ENCODE measurements around the gene TRIB2.

Gene TRIB2

GRCh38 chr2:12682017-12682416 lies 34.7 kb upstream of the TRIB2 start:
- no peak overlapping the region for H3K9ac ChIP-seq (ENCODE audit: low read depth, low read length)
- H3K27me3 ChIP-seq (ENCODE audit: control insufficient read depth, insufficient read depth, low read length): no peaks in the 10 kb centered on the region
- no peak overlapping the region for H3K4me3 ChIP-seq (ENCODE audit: low read depth, low read length)
- peaks cover 3% of the 10 kb centered on the region; the same call in 1 of the 2 replicates for H3K9me3 ChIP-seq (ENCODE audit: control insufficient read depth, insufficient read depth, low read length)
- no peak overlapping the region for H3K27ac ChIP-seq (ENCODE audit: low read depth, low read length)
- H3K4me1 ChIP-seq (ENCODE audit: control insufficient read depth, insufficient read depth, low read length): peaks cover 27% of the 10 kb centered on the region
- H3K36me3 ChIP-seq (ENCODE audit: control insufficient read depth, insufficient read depth, low read length): no peaks in the 10 kb centered on the region

DNA sequence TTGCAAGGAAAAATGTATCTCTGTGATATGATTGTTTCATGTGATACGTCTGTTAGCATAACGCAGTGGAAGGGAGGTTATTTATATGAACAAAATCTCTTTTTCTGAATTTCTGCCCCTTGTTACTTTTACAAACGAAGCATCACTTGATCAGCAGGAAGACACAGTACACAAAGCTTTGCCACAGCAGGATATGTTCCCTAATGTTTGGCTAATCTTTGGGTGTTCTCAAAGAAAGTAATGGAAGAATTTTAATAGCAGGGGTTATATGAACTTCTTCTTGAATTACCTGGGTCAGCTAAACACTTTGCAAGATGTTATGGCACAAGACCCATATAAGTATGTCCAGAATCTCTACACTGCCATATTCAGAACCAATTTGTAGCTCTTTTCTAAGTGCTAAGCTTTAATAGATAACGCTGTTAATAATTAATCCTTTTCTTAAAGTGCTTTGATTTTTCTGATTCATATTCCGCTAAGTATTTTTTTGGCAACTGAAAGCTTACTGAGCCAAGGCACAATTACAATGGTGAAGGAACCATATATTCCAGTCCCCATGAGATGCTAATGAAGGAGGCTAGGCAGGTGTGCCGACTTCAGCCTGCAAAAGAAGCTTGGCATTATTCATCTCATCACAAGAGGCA lies 33.2 kb upstream of the TRIB2 start:
- no peak overlapping the region for H3K27ac ChIP-seq (ENCODE audit: low read depth, low read length)
- H3K27me3 ChIP-seq (ENCODE audit: control insufficient read depth, insufficient read depth, low read length): no peaks in the 10 kb centered on the region
- H3K36me3 ChIP-seq (ENCODE audit: control insufficient read depth, insufficient read depth, low read length): no peaks in the 10 kb centered on the region
- peaks cover 27% of the 10 kb centered on the region for H3K4me1 ChIP-seq (ENCODE audit: control insufficient read depth, insufficient read depth, low read length)
- H3K4me3 ChIP-seq (ENCODE audit: low read depth, low read length): no peak overlapping the region; the same call in 1 of the 2 replicates
- H3K9ac ChIP-seq (ENCODE audit: low read depth, low read length): no peak overlapping the region
- peaks cover 3% of the 10 kb centered on the region; the same call in 1 of the 2 replicates for H3K9me3 ChIP-seq (ENCODE audit: control insufficient read depth, insufficient read depth, low read length)

DNA sequence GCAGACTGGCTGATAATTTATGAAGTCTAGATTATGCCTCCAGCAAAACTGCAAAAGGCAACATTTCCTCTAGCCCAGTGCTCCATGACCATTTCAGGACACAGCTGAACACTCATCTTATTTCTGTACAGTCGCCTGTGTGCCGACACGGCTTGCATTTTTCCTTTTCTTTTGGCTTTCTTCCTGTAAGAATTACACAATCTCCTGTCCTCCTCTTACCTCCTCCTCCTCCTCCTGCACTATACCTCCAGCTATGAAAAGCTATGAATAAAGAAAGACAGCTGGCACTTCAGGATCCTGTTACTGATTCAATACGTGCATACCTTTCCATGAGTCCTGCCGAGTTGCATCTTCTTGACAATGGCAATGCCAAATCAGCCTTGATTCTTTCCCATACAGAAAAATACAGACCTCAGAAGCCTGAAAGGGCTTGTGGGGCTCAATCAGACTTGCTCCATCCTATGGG lies 32.2 kb upstream of the TRIB2 start:
- Histone ChIP-seq H3K9me3 (ENCODE audit: control insufficient read depth, insufficient read depth, low read length) (peaks cover 3% of the 10 kb centered on the region; the same call in 1 of the 2 replicates), H3K4me3 (ENCODE audit: low read depth, low read length) (no peak overlapping the region), H3K27ac (ENCODE audit: low read depth, low read length) (no peak overlapping the region)

DNA sequence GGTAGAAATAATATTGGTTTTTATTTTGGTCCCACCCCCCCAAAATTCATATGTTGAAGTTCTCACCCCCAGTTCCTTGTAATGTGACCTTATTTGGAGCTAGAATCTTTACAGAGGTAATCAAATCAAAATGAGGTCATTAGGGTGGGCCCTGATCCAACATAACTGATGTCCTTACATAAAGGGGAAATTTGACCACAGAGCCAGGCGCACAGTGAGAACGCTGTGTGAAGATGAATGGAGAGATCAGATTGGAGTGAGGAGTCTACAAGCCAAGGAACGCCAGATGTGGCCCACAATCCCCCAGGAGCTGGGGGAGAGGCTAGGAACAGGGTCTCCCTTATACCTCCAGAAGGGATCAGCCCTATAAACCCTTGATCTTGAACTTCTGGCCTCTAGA lies 31.6 kb upstream of the TRIB2 start:
- no peak overlapping the region for H3K4me3 ChIP-seq (ENCODE audit: low read depth, low read length)
- H3K27ac ChIP-seq (ENCODE audit: low read depth, low read length): no peak overlapping the region
- H3K4me1 ChIP-seq (ENCODE audit: control insufficient read depth, insufficient read depth, low read length): peaks cover 27% of the 10 kb centered on the region
- peaks cover 3% of the 10 kb centered on the region; the same call in 1 of the 2 replicates for H3K9me3 ChIP-seq (ENCODE audit: control insufficient read depth, insufficient read depth, low read length)
- no peaks in the 10 kb centered on the region for H3K36me3 ChIP-seq (ENCODE audit: control insufficient read depth, insufficient read depth, low read length)
- H3K9ac ChIP-seq (ENCODE audit: low read depth, low read length): no peak overlapping the region
- H3K27me3 ChIP-seq (ENCODE audit: control insufficient read depth, insufficient read depth, low read length): no peaks in the 10 kb centered on the region

More for the DNA sequence above, 32.2 kb upstream of the TRIB2 start:
- Histone ChIP-seq H3K36me3 (ENCODE audit: control insufficient read depth, insufficient read depth, low read length) (no peaks in the 10 kb centered on the region), H3K4me1 (ENCODE audit: control insufficient read depth, insufficient read depth, low read length) (peaks cover 27% of the 10 kb centered on the region), H3K27me3 (ENCODE audit: control insufficient read depth, insufficient read depth, low read length) (no peaks in the 10 kb centered on the region), H3K9ac (ENCODE audit: low read depth, low read length) (no peak overlapping the region)

GRCh38 chr2:12685956-12686355 lies 30.8 kb upstream of the TRIB2 start:
- H3K27ac ChIP-seq (ENCODE audit: low read depth, low read length): no peak overlapping the region
- no peaks in the 10 kb centered on the region for H3K36me3 ChIP-seq (ENCODE audit: control insufficient read depth, insufficient read depth, low read length)
- no peaks in the 10 kb centered on the region; the same call in none of the 2 replicates for H3K9me3 ChIP-seq (ENCODE audit: control insufficient read depth, insufficient read depth, low read length)
- H3K9ac ChIP-seq (ENCODE audit: low read depth, low read length): no peak overlapping the region
- no peaks in the 10 kb centered on the region for H3K27me3 ChIP-seq (ENCODE audit: control insufficient read depth, insufficient read depth, low read length)
- no peak overlapping the region for H3K4me3 ChIP-seq (ENCODE audit: low read depth, low read length)
- peaks cover 27% of the 10 kb centered on the region for H3K4me1 ChIP-seq (ENCODE audit: control insufficient read depth, insufficient read depth, low read length)

DNA sequence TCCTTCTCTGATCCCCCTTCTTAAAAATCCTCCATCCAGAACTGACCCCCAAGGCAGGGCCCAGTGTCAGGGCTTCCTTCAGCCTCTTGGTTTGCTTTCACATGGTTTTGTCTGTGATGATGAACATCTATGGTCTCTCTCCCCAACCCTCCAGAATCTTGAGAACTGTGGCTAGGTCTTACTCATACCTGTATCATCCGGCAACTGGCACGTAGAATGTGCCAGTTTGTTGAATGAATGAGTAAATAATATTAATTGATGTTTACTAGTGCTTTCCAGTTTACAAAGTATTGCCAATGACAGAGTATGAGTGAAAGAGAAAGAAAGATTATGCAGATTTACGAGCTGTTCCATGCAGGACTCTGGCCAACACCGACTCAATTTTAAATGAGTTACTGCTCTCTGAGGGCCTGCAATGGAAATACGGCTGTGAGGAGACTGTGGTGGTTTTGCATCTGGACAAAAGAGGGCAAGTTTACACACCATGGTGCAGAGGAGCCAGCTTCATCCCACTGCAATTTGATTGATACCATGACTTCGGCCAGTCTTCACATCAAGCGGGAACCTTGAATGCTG lies 29.9 kb upstream of the TRIB2 start:
- Histone ChIP-seq H3K9me3 (ENCODE audit: control insufficient read depth, insufficient read depth, low read length) (peaks cover 1% of the 10 kb centered on the region), H3K27ac (ENCODE audit: low read depth, low read length) (no peak overlapping the region), H3K4me1 (ENCODE audit: control insufficient read depth, insufficient read depth, low read length) (peaks cover 27% of the 10 kb centered on the region), H3K36me3 (ENCODE audit: control insufficient read depth, insufficient read depth, low read length) (no peaks in the 10 kb centered on the region), H3K9ac (ENCODE audit: low read depth, low read length) (no peak overlapping the region), H3K27me3 (ENCODE audit: control insufficient read depth, insufficient read depth, low read length) (no peaks in the 10 kb centered on the region), H3K4me3 (ENCODE audit: low read depth, low read length) (no peak overlapping the region)

DNA sequence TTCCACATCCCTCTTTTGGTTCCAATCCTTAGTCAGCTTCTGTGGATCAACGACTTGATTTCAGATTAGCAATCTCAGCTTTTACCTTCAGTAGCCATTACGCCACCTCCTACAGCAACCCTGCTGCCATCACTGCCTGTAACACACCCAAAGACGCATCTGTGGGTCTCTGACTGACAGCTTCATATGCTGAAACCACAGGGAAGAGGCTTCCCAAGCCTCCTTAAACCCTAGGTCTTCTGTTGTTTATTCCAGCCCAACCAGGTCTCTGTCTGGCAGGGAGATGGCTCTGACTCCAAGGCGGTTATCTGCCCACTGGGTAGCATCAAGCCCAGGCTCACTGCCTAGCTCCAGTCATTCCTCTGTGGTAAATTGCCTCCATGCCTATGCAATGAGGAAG lies 28.6 kb upstream of the TRIB2 start:
- Histone ChIP-seq H3K9ac (ENCODE audit: low read depth, low read length) (no peak overlapping the region), H3K4me3 (ENCODE audit: low read depth, low read length) (no peak overlapping the region), H3K36me3 (ENCODE audit: control insufficient read depth, insufficient read depth, low read length) (no peaks in the 10 kb centered on the region), H3K4me1 (ENCODE audit: control insufficient read depth, insufficient read depth, low read length) (peaks cover 24% of the 10 kb centered on the region), H3K9me3 (ENCODE audit: control insufficient read depth, insufficient read depth, low read length) (peaks cover 10% of the 10 kb centered on the region), H3K27me3 (ENCODE audit: control insufficient read depth, insufficient read depth, low read length) (no peaks in the 10 kb centered on the region), H3K27ac (ENCODE audit: low read depth, low read length) (no peak overlapping the region)

GRCh38 chr2:12688893-12689292 lies 27.8 kb upstream of the TRIB2 start:
- Histone ChIP-seq H3K36me3 (ENCODE audit: control insufficient read depth, insufficient read depth, low read length) (no peaks in the 10 kb centered on the region), H3K27me3 (ENCODE audit: control insufficient read depth, insufficient read depth, low read length) (no peaks in the 10 kb centered on the region), H3K4me3 (ENCODE audit: low read depth, low read length) (no peak overlapping the region), H3K9ac (ENCODE audit: low read depth, low read length) (no peak overlapping the region), H3K4me1 (ENCODE audit: control insufficient read depth, insufficient read depth, low read length) (peaks cover 16% of the 10 kb centered on the region), H3K9me3 (ENCODE audit: control insufficient read depth, insufficient read depth, low read length) (peaks cover 10% of the 10 kb centered on the region), H3K27ac (ENCODE audit: low read depth, low read length) (no peak overlapping the region)

DNA sequence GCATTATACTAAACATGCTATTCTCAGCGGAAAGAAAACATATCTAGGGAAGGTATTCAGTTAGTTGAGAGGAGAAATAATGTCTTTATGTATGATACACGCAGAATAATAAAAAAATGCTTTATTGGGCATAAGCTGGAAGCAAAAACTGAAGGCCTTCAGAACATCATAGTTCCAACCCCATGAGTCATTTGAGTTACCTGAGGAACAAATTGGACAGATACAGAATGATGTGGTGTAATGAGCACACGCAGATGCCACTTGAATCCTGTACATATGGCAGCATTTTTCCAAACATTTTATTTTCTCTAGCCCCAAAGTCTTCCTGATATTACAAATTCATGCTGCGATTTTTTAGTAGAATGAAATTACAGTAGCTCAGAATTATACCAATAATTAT lies 23.2 kb upstream of the TRIB2 start:
- Histone ChIP-seq H3K27me3 (ENCODE audit: control insufficient read depth, insufficient read depth, low read length) (no peaks in the 10 kb centered on the region), H3K4me3 (ENCODE audit: low read depth, low read length) (no peak overlapping the region), H3K9me3 (ENCODE audit: control insufficient read depth, insufficient read depth, low read length) (peaks cover 10% of the 10 kb centered on the region), H3K4me1 (ENCODE audit: control insufficient read depth, insufficient read depth, low read length) (no peaks in the 10 kb centered on the region), H3K27ac (ENCODE audit: low read depth, low read length) (no peak overlapping the region), H3K36me3 (ENCODE audit: control insufficient read depth, insufficient read depth, low read length) (no peaks in the 10 kb centered on the region), H3K9ac (ENCODE audit: low read depth, low read length) (no peak overlapping the region)

DNA sequence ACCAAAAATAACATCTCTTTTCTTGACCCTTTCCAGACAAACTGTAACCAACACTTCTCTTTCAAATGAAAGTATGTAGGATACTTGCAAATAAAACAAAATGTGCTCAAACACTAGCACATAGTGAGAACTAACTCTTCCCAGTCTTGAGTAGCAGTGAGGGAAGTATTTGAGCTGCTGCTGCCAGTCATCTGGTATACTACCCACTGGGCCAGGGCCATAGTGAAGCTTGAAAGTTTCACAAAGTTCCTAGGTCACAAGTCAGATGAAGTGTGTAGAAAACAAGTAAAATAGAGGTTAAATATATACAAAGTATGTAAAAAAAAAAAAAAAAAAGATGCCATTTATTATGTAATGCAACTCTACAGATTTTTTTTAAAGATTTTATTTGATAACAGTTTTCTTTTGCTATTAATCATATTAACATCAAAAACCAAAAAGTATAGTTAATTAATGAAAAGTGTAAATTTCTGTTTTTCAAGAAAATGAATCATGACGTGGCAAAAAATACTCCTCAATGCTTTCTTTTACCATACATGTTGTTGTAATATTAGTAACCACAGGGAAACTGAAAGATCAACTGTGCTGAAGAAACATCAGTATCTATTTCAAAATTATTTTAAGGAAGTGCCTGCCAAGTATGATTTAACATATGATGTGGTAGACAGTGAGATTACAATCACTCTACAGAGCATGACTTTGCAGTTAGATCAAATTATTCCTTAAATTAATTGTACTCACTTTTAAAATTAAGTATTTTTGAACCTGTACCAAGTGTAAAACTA lies 21.6 kb upstream of the TRIB2 start:
- H3K36me3 ChIP-seq (ENCODE audit: control insufficient read depth, insufficient read depth, low read length): no peaks in the 10 kb centered on the region
- H3K9me3 ChIP-seq (ENCODE audit: control insufficient read depth, insufficient read depth, low read length): peaks cover 10% of the 10 kb centered on the region; the same call in 1 of the 2 replicates
- H3K27me3 ChIP-seq (ENCODE audit: control insufficient read depth, insufficient read depth, low read length): no peaks in the 10 kb centered on the region
- no peak overlapping the region for H3K27ac ChIP-seq (ENCODE audit: low read depth, low read length)
- no peak overlapping the region for H3K9ac ChIP-seq (ENCODE audit: low read depth, low read length)
- no peak overlapping the region for H3K4me3 ChIP-seq (ENCODE audit: low read depth, low read length)
- no peaks in the 10 kb centered on the region for H3K4me1 ChIP-seq (ENCODE audit: control insufficient read depth, insufficient read depth, low read length)

DNA sequence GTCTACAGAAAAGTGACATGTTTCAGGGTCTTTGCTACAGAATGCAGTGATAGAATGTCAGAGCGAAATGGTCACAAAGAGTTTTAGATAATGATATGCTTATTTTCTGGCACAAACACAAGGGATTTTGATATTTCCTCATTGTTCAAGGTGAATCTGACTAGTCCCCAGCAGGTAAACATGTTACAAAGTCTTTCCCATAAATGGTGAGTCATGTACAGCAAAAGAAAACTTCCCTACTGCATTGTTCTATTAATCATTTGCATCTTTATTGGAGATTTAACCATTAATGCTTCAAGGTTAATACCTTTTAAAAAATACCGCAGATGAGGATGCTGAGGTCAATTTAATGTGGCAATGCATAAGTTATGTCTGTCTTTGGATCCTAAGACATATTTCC lies 19.1 kb upstream of the TRIB2 start:
- H3K9me3 ChIP-seq (ENCODE audit: control insufficient read depth, insufficient read depth, low read length): peaks cover 2% of the 10 kb centered on the region; the same call in 1 of the 2 replicates
- no peaks in the 10 kb centered on the region for H3K27me3 ChIP-seq (ENCODE audit: control insufficient read depth, insufficient read depth, low read length)
- H3K9ac ChIP-seq (ENCODE audit: low read depth, low read length): no peak overlapping the region
- no peak overlapping the region for H3K4me3 ChIP-seq (ENCODE audit: low read depth, low read length)
- no peaks in the 10 kb centered on the region for H3K4me1 ChIP-seq (ENCODE audit: control insufficient read depth, insufficient read depth, low read length)
- H3K27ac ChIP-seq (ENCODE audit: low read depth, low read length): no peak overlapping the region
- H3K36me3 ChIP-seq (ENCODE audit: control insufficient read depth, insufficient read depth, low read length): no peaks in the 10 kb centered on the region
